H1 (cell line): ENCODE data around the gene NUP58. TPM values are rescaled to one million over a fixed set of nuclear protein-coding genes. Genes with fewer than 3 reads are reported as not detected.

Experiments used
- CTCF ChIA-PET: fragments of 300-600 bp; sonication (Branson Sonifier 250); formaldehyde crosslinking; loops from one replicate; lab custom pipeline; 2021; ENCODE audit not compliant: partially characterized antibody; lab: Charles Lee
- POLR2A ChIA-PET: fragments of 300-600 bp; sonication (Branson Sonifier 250); formaldehyde crosslinking; loops from one replicate; lab custom pipeline; 2021; ENCODE audit warnings: inconsistent platforms; ENCODE audit not compliant: partially characterized antibody; lab: Charles Lee
- DNase-seq, 2 experiments: peaks; one replicate each; pipeline versions ENCODE4 v3.0.0 to v3.0.0-alpha.2; 2010 to 2022; ENCODE audit warnings: low spot score in 2 of 2, low read depth in 1 of 2, mixed read lengths in 1 of 2
- FAIRE-seq: peaks from 2 replicates; lab custom pipeline; 2011; peaks lifted over from hg19 to GRCh38; lab: Jason Lieb, UNC
- H2AFZ ChIP-seq: 2 replicates; pipeline ENCODE4 v1.8.1; 2012; ENCODE audit warnings: low read length, inconsistent platforms
- H2AK5ac ChIP-seq: 2 replicates; pipeline ENCODE4 v1.6.1; 2013; ENCODE audit warnings: low read depth, low read length
- H2BK120ac ChIP-seq: replicated peaks from 2 replicates; pipeline ENCODE3; 2013; ENCODE audit warnings: low read depth, low read length, inconsistent platforms
- H2BK12ac ChIP-seq: 2 replicates; pipeline ENCODE4 v1.6.1; 2013; ENCODE audit warnings: low read depth, low read length
- H2BK15ac ChIP-seq: 2 replicates; pipeline ENCODE4 v1.6.1; 2013; ENCODE audit warnings: low read length
- H2BK20ac ChIP-seq: 2 replicates; pipeline ENCODE4 v1.6.1; 2013; ENCODE audit warnings: low read length
- H2BK5ac ChIP-seq: 2 replicates; pipeline ENCODE4 v1.6.1; 2013; ENCODE audit warnings: low read depth, low read length
- H3K14ac ChIP-seq: 2 replicates; pipeline ENCODE4 v1.6.1; 2013; ENCODE audit warnings: inconsistent platforms; ENCODE audit not compliant: insufficient read length
- H3K18ac ChIP-seq: 2 replicates; pipeline ENCODE4 v1.6.1; 2013; ENCODE audit warnings: low read length; ENCODE audit errors: extremely low read depth
- H3K23ac ChIP-seq: 2 replicates; pipeline ENCODE4 v1.6.1; 2013; ENCODE audit warnings: inconsistent platforms; ENCODE audit not compliant: insufficient read length
- H3K23me2 ChIP-seq: 2 replicates; pipeline ENCODE4 v1.6.1; 2013; ENCODE audit warnings: low read depth, low read length
- H3K27ac ChIP-seq: 2 replicates; pipeline ENCODE4 v1.6.1; 2011; ENCODE audit warnings: low read depth, low read length, inconsistent platforms
- H3K27me3 ChIP-seq, 4 experiments: replicated peaks in 1 of 4; 1 replicate in 1 of 4; 2 replicates in 3 of 4; pipeline versions ENCODE4 v1.6.1 to v1.8.1; 2011 to 2013; ENCODE audit warnings: low read length in 3 of 4, mild to moderate bottlenecking in 3 of 4, inconsistent platforms in 2 of 4, mixed read lengths in 2 of 4, moderate library complexity in 1 of 4; ENCODE audit not compliant: control insufficient read depth in 3 of 4, insufficient read depth in 3 of 4; ENCODE audit errors: extremely low read depth in 1 of 4
- H3K36me3 ChIP-seq, 4 experiments: 2 replicates each; pipeline versions ENCODE4 v1.6.1 to v1.8.1; 2011 to 2013; ENCODE audit warnings: mild to moderate bottlenecking in 4 of 4, low read length in 3 of 4, moderate library complexity in 2 of 4, control low read depth in 1 of 4, inconsistent platforms in 1 of 4; ENCODE audit not compliant: insufficient read depth in 4 of 4, control insufficient read depth in 2 of 4
- H3K4ac ChIP-seq: replicated peaks from 2 replicates; pipeline ENCODE3; 2013; ENCODE audit warnings: low read length, low read depth, mixed read lengths, inconsistent platforms; ENCODE audit not compliant: insufficient read length
- H3K4me1 ChIP-seq, 4 experiments: replicated peaks in 1 of 4; 1 replicate in 1 of 4; 2 replicates in 3 of 4; pipeline versions ENCODE4 v1.6.1 to v1.8.1; 2011 to 2013; ENCODE audit warnings: low read length in 3 of 4, inconsistent platforms in 2 of 4, mixed read lengths in 1 of 4; ENCODE audit not compliant: insufficient read depth in 4 of 4, control insufficient read depth in 3 of 4
- H3K4me2 ChIP-seq, 2 experiments: 2 replicates each; pipeline versions ENCODE4 v1.6.1 to v1.8.1; 2011 to 2013; ENCODE audit warnings: low read depth in 2 of 2, low read length in 2 of 2, control low read depth in 1 of 2, inconsistent platforms in 1 of 2, mild to moderate bottlenecking in 1 of 2; ENCODE audit not compliant: insufficient read depth in 1 of 2
- H3K4me3 ChIP-seq, 4 experiments: fragments of 200-600, 300-600 bp in 1 of 4; sonication (generic), shearing (Covaris generic), sonication (Bioruptor Twin) in 1 of 4; 2 replicates each; pipeline versions ENCODE4 v1.5.1 to v1.8.1; 2011 to 2016; ENCODE audit warnings: low read length in 4 of 4, low read depth in 3 of 4, control low read depth in 2 of 4, inconsistent platforms in 2 of 4, mild to moderate bottlenecking in 2 of 4, mixed read lengths in 1 of 4, moderate library complexity in 1 of 4; ENCODE audit not compliant: insufficient read depth in 2 of 4; ENCODE audit errors: extremely low read depth in 1 of 4
- H3K56ac ChIP-seq: replicated peaks from 2 replicates; pipeline ENCODE3; 2013; ENCODE audit warnings: low read depth, mild to moderate bottlenecking, mixed read lengths, low read length, inconsistent platforms; ENCODE audit not compliant: insufficient read length
- H3K79me1 ChIP-seq: 2 replicates; pipeline ENCODE4 v1.6.1; 2013; ENCODE audit warnings: low read depth, low read length, control low read depth
- H3K79me2 ChIP-seq, 2 experiments: 2 replicates each; pipeline versions ENCODE4 v1.6.1 to v1.8.1; 2012 to 2013; ENCODE audit warnings: low read length in 2 of 2, mild to moderate bottlenecking in 2 of 2, inconsistent platforms in 1 of 2; ENCODE audit not compliant: insufficient read depth in 2 of 2, control insufficient read depth in 1 of 2
- H3K9ac ChIP-seq, 4 experiments: replicated peaks in 1 of 4; 1 replicate in 1 of 4; 2 replicates in 3 of 4; pipeline versions ENCODE4 v1.6.1 to v1.8.1; 2011 to 2013; ENCODE audit warnings: low read depth in 3 of 4, low read length in 3 of 4, control low read depth in 2 of 4, mild to moderate bottlenecking in 2 of 4, moderate library complexity in 2 of 4, inconsistent platforms in 1 of 4; ENCODE audit errors: extremely low read depth in 1 of 4
- H3K9me3 ChIP-seq, 2 experiments: 2 replicates each; pipeline versions ENCODE4 v1.6.1 to v1.8.1; 2012 to 2013; ENCODE audit warnings: mild to moderate bottlenecking in 2 of 2, moderate library complexity in 2 of 2, control low read depth in 1 of 2, inconsistent platforms in 1 of 2, low read depth in 1 of 2, low read length in 1 of 2, mixed read lengths in 1 of 2; ENCODE audit not compliant: insufficient read depth in 2 of 2
- H4K20me1 ChIP-seq, 2 experiments: replicated peaks in 1 of 2; 2 replicates each; pipeline versions ENCODE3 to v1.8.1; 2011 to 2013; ENCODE audit warnings: inconsistent platforms in 2 of 2, low read length in 2 of 2, mild to moderate bottlenecking in 1 of 2; ENCODE audit not compliant: insufficient read depth in 2 of 2, control insufficient read depth in 1 of 2
- H4K5ac ChIP-seq: 2 replicates; pipeline ENCODE4 v1.6.1; 2013; ENCODE audit warnings: low read length, low read depth, mixed read lengths, inconsistent platforms; ENCODE audit not compliant: insufficient read length
- H4K8ac ChIP-seq: 2 replicates; pipeline ENCODE4 v1.8.0; 2013; ENCODE audit warnings: mild to moderate bottlenecking, moderate library complexity, low read length, inconsistent platforms; ENCODE audit not compliant: insufficient read depth; ENCODE audit errors: extremely low read depth
- H4K91ac ChIP-seq: replicated peaks from 2 replicates; pipeline ENCODE3; 2013; ENCODE audit warnings: low read length, mixed read lengths, inconsistent platforms; ENCODE audit not compliant: insufficient read length
- ASH2L ChIP-seq: fragments of 200-600, 300-600 bp; sonication (generic); IDR thresholded peaks from one replicate; pipeline ENCODE4 v1.7.1; 2017; ENCODE audit warnings: low read length
- E2F6 ChIP-seq: IDR thresholded peaks from 2 replicates; pipeline ENCODE4 v1.6.1; 2012; ENCODE audit warnings: inconsistent platforms
- EZH2 ChIP-seq: fragments of 200-600 bp; sonication (generic); IDR thresholded peaks from 2 replicates; pipeline ENCODE4 v1.7.1; 2012; ENCODE audit warnings: low read depth, mild to moderate bottlenecking, moderate library complexity, low read length, inconsistent platforms; ENCODE audit not compliant: severe bottlenecking
- TAF1 ChIP-seq: IDR thresholded peaks from 2 replicates; pipeline ENCODE4 v1.6.1; 2011; ENCODE audit warnings: mild to moderate bottlenecking, low read depth, low read length
- WGBS, 2 experiments: shearing (Covaris generic) in 1 of 2; methylation state at CpG; one replicate each; pipeline versions ENCODE4 v1.1.6 to v1.1.7; 2013 to 2015; ENCODE audit warnings: low lambda C conversion rate in 2 of 2, mixed read lengths in 2 of 2, inconsistent platforms in 1 of 2, low coverage in 1 of 2, missing lambda C conversion rate in 1 of 2; ENCODE audit not compliant: insufficient replicate concordance in 2 of 2, insufficient coverage in 1 of 2, insufficient read length in 1 of 2; ENCODE audit errors: extremely low coverage in 1 of 2, missing lambda C conversion rate in 1 of 2; 5-methylcytosine and 5-hydroxymethylcytosine counted together
- polyA plus RNA-seq, 7 experiments: library from polyadenylated mRNA; depleted of rRNA in 3 of 7; stranded (reverse) in 5 of 7; unstranded in 2 of 7; fragments of >200 nt in 5 of 7; fragments of 200-250 nt in 2 of 7; gene quantifications; 1 replicate in 5 of 7; 2 replicates in 1 of 7; 4 replicates in 1 of 7; pipeline versions ENCODE4 v1.2.1 to v1.2.3, GENCODE V29; 2011 to 2013; ENCODE audit warnings: missing spikeins in 2 of 7, mixed read lengths in 2 of 7
- total RNA-seq: library from RNA; stranded (reverse); fragmentation: NEBNext Ultra II Directional; extraction: Animal tissue kit (Norgen Biotek cat#: 25700); gene quantifications from 2 replicates; pipeline ENCODE4 v1.2.1, GENCODE V29; 2021

NUP58 gene
- total and polyA plus RNA-seq, 2 of the 8 experiments (the other 6 are each of a cell fraction or from before 2014, with no cell fraction given), result 35.0 to 53.8 TPM

GRCh38 chr13:25345576-25345975 lies 44.2 kb downstream of the NUP58 start:
- TF ChIP-seq TAF1 (no peak), E2F6 (no peak), EZH2 (no peak), ASH2L (no peak)

More at GRCh38 chr13:25345576-25345975, 44.2 kb downstream of the NUP58 start:
- H2BK120ac ChIP-seq, result no peak overlapping the region
- no peaks in the 10 kb centered on the region for H3K23me2 ChIP-seq
- H3K23ac ChIP-seq, result no peak overlapping the region
- H3K18ac ChIP-seq, result no peak overlapping the region
- no peak overlapping the region for H4K8ac ChIP-seq
- H2BK20ac ChIP-seq, result no peak overlapping the region
- H2BK5ac ChIP-seq, result no peak overlapping the region
- ChIA-PET CTCF (interaction anchor here (0.9 kb wide), 1 partner anchor 174 kb away, joined by 3 read pairs; no protein-coding TSS in a partner anchor), POLR2A (interaction anchor here (0.6 to 2.0 kb wide), 6 partner anchors 9 to 358 kb away, joined by 3 to 7 read pairs (median 4); partner anchors contain the start of gene NUP58)
- no peak overlapping the region for H3K4ac ChIP-seq
- no peaks in the 10 kb centered on the region for H3K27me3 ChIP-seq
- H2AFZ ChIP-seq, result no peak overlapping the region
- no peak overlapping the region for H2AK5ac ChIP-seq
- H3K4me2 ChIP-seq, result no peak overlapping the region
- H3K9ac ChIP-seq, result no peak overlapping the region
- no peaks in the 10 kb centered on the region for H3K79me2 ChIP-seq
- no peak for FAIRE-seq
- H3K14ac ChIP-seq, result no peak overlapping the region
- H3K56ac ChIP-seq, result no peak overlapping the region
- no peaks in the 10 kb centered on the region for H3K79me1 ChIP-seq
- H4K5ac ChIP-seq, result no peak overlapping the region
- H4K91ac ChIP-seq, result no peak overlapping the region
- no peaks in the 10 kb centered on the region; a peak in 1 of 8 replicates for H3K36me3 ChIP-seq
- no peak for DNase-seq
- no peak overlapping the region for H3K4me3 ChIP-seq
- H3K9me3 ChIP-seq, result no peaks in the 10 kb centered on the region
- H3K27ac ChIP-seq, result no peak overlapping the region
- no peak overlapping the region for H2BK12ac ChIP-seq
- no peaks in the 10 kb centered on the region for H4K20me1 ChIP-seq
- H3K4me1 ChIP-seq, result peaks cover 0 to 12% (median 5%) of the 10 kb centered on the region in 4 experiments; a peak in 4 of 7 replicates
- 83% methylated on average over 2 of the region's 2 CpGs; no CpG with 5 or more reads in 1 of the 2 experiments for WGBS, 2 experiments
- H2BK15ac ChIP-seq, result no peak overlapping the region
